Ovary (tissue), 3 donors: ENCODE data around the gene NWD2.

Experiments
- CTCF ChIP-seq, 3 donors: fragments of 450-650 bp in 2 of 3; fragments of 200-600 bp in 1 of 3; IDR thresholded peaks; one replicate each; pipeline versions ENCODE4 v1.5.1 to v1.8.0; 2016 to 2022; ENCODE audit warnings: antibody characterized with exemption in 3 of 3, mild to moderate bottlenecking in 1 of 3
- EP300 ChIP-seq: sonication (generic); formaldehyde crosslinking; IDR thresholded peaks from one replicate; pipeline ENCODE4 v1.6.1; 2017; ENCODE audit warnings: antibody characterized with exemption
- POLR2A ChIP-seq: fragments of 450-650 bp; IDR thresholded peaks from one replicate; pipeline ENCODE4 v1.6.1; 2017; ENCODE audit warnings: antibody characterized with exemption, mild to moderate bottlenecking, moderate library complexity
- donor health status: DM: no; HTN: no; CAD: no.

GRCh38 chr4:37490391-37491347, 246.1 kb downstream of the NWD2 start:
- no peak for TF ChIP-seq CTCF (IDR thresholded peaks at IDR 0.05)
- TF ChIP-seq POLR2A: no peak
- no peak for TF ChIP-seq EP300
